ENCODE results near the gene PDXK.

The PDXK gene

GRCh38 chr21:43726686-43727518, 8.0 kb downstream of the PDXK start:
- DNase-seq: no peak

- DNase-seq: peak; percentile 61
These were observed 8.7 kb downstream of the PDXK start for GRCh38 chr21:43727519-43728153.

- no peak for DNase-seq
These were observed 9.2 kb downstream of the PDXK start for GRCh38 chr21:43728154-43728466.

- peak; percentile 100 for DNase-seq
These were observed 9.8 kb downstream of the PDXK start for GRCh38 chr21:43728467-43729390.

- DNase-seq: no peak
These were observed 12.5 kb downstream of the PDXK start for GRCh38 chr21:43731476-43731875.

- no peak for DNase-seq
These were observed 13.2 kb downstream of the PDXK start for GRCh38 chr21:43731891-43732711.

- DNase-seq: no peak
These were observed 14.1 kb downstream of the PDXK start for GRCh38 chr21:43733060-43733459.

- DNase-seq: no peak
These were observed 14.7 kb downstream of the PDXK start for GRCh38 chr21:43733529-43734071.

- no peak for DNase-seq
These were observed 15.4 kb downstream of the PDXK start for GRCh38 chr21:43734131-43734927.

- no peak for DNase-seq
These were observed 15.9 kb downstream of the PDXK start for GRCh38 chr21:43734928-43735229.

- DNase-seq: no peak
These were observed 16.5 kb downstream of the PDXK start for GRCh38 chr21:43735236-43736091.

GRCh38 chr21:43736224-43736883, 17.4 kb downstream of the PDXK start:
- DNase-seq: no peak

- no peak for DNase-seq
These were observed 18.4 kb downstream of the PDXK start for GRCh38 chr21:43737158-43737950.

GRCh38 chr21:43739621-43740435, 20.9 kb downstream of the PDXK start:
- DNase-seq: peak; percentile 84

- peak; percentile 94 for DNase-seq
These were observed 21.7 kb downstream of the PDXK start for GRCh38 chr21:43740497-43741156.

- no peak for DNase-seq
These were observed 22.6 kb downstream of the PDXK start for GRCh38 chr21:43741423-43742096.

- no peak for DNase-seq
These were observed 25.0 kb downstream of the PDXK start for GRCh38 chr21:43743947-43744346.

Data from OCI-M1 (cell line).